Fibroblast of lung (primary cell): Measurements from ENCODE around the gene BCAT1. TPM values are rescaled to one million over a fixed set of nuclear protein-coding genes. Genes with fewer than 3 reads are reported as not detected.
A peak's percentile ranks its signal among the peaks of the same experiment; 100 is the strongest.

Source experiments
- DNase-seq, 2 donors: peaks; one replicate each; pipeline versions ENCODE4 v3.0.0 to v3.0.0-alpha.2; 2010; ENCODE audit warnings: low read depth in 2 of 2
- H2AFZ ChIP-seq: 2 replicates; pipeline ENCODE4 v1.5.1; 2012; ENCODE audit warnings: low read length, control low read depth, inconsistent platforms
- H3K27ac ChIP-seq: 2 replicates; pipeline ENCODE4 v1.5.1; 2011; ENCODE audit warnings: low read length, control low read depth; ENCODE audit not compliant: insufficient read depth
- H3K27me3 ChIP-seq: 2 replicates; pipeline ENCODE4 v1.5.1; 2011; ENCODE audit warnings: mild to moderate bottlenecking, low read length; ENCODE audit not compliant: control insufficient read depth, insufficient read depth
- H3K36me3 ChIP-seq: 2 replicates; pipeline ENCODE4 v1.5.1; 2011; ENCODE audit warnings: low read length; ENCODE audit not compliant: control insufficient read depth, insufficient read depth
- H3K4me1 ChIP-seq: 2 replicates; pipeline ENCODE4 v1.5.1; 2011; ENCODE audit warnings: low read length; ENCODE audit not compliant: control insufficient read depth, insufficient read depth; ENCODE audit errors: extremely low read depth
- H3K4me2 ChIP-seq: 2 replicates; pipeline ENCODE4 v1.5.1; 2011; ENCODE audit warnings: low read length, control low read depth; ENCODE audit not compliant: insufficient read depth; ENCODE audit errors: extremely low read depth
- H3K4me3 ChIP-seq, 4 experiments: fragments of 200-600 bp in 1 of 4; sonication (generic) in 1 of 4; replicated peaks in 1 of 4; 2 replicates each; pipeline ENCODE4 v1.5.1; 2011 to 2016; ENCODE audit warnings: low read length in 4 of 4, low read depth in 3 of 4, mild to moderate bottlenecking in 3 of 4, control low read depth in 2 of 4, inconsistent platforms in 1 of 4, mixed read lengths in 1 of 4; ENCODE audit not compliant: insufficient read depth in 1 of 4; ENCODE audit errors: control extremely low read depth in 1 of 4
- H3K79me2 ChIP-seq: 2 replicates; pipeline ENCODE4 v1.5.1; 2012; ENCODE audit warnings: mild to moderate bottlenecking, low read length, inconsistent platforms; ENCODE audit not compliant: control insufficient read depth, insufficient read depth
- H3K9ac ChIP-seq: 2 replicates; pipeline ENCODE4 v1.5.1; 2011; ENCODE audit warnings: mild to moderate bottlenecking, low read length, control low read depth; ENCODE audit not compliant: insufficient read depth
- H3K9me3 ChIP-seq: 2 replicates; pipeline ENCODE4 v1.5.1; 2012; ENCODE audit warnings: low read depth, low read length; ENCODE audit not compliant: control insufficient read depth, insufficient read depth
- H4K20me1 ChIP-seq: 2 replicates; pipeline ENCODE4 v1.5.1; 2011; ENCODE audit warnings: low read length; ENCODE audit not compliant: control insufficient read depth, insufficient read depth; ENCODE audit errors: extremely low read depth
- CTCF ChIP-seq, 2 donors: IDR thresholded peaks in 1 of 2; conservative IDR thresholded peaks in 1 of 2; 1 replicate in 1 of 2; 2 replicates in 1 of 2; pipeline ENCODE4 v1.5.1; 2011 to 2012; ENCODE audit warnings: low read length in 2 of 2, control low read depth in 1 of 2, inconsistent platforms in 1 of 2, low read depth in 1 of 2, mild to moderate bottlenecking in 1 of 2
- EZH2 ChIP-seq: IDR thresholded peaks from 2 replicates; pipeline ENCODE4 v1.5.1; 2012; ENCODE audit warnings: low read length, control low read depth, mild to moderate bottlenecking; ENCODE audit errors: missing control alignments
- polyA plus RNA-seq, 2 donors: library from polyadenylated mRNA; depleted of rRNA in 1 of 2; stranded (reverse) in 1 of 2; unstranded in 1 of 2; fragments of >200 nt; gene quantifications; 2 replicates each; pipeline ENCODE4 v1.2.1, GENCODE V29; 2011 to 2012; ENCODE audit warnings: missing spikeins in 1 of 2
- total RNA-seq: library from RNA; depleted of rRNA; stranded (reverse); fragments of >200 nt; gene quantifications from 2 replicates; pipeline ENCODE4 v1.2.1, GENCODE V29; 2014

BCAT1 gene
- total and polyA plus RNA-seq, 2 donors (not counting 1 experiment from before 2014, with no cell fraction given), result 27.8 to 162 TPM

DNA sequence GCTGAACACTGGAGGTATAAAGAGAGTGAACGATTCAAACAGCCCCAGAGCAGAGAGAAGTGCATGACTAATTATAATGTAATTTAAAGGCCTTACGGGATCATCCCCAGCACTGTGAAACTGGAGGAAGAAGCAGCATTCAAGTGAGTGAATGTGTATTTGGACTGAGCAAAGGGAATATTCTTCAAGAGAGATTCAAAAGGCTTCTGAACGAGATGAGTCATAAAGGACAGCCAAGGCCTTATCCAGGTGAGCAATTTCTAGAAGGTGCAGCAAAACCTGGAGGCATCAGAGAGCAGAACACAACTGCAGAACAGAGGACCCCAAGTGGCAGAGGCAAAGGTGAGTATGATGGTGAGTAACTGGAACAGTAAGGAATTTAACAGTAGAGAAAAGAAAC lies 127.2 kb downstream of the BCAT1 start:
- Histone ChIP-seq H3K36me3 (peaks cover 5% of the 10 kb centered on the region), H3K4me3 (no peak overlapping the region), H3K27ac (peak overlapping the region; percentile 52), H3K9ac (no peak overlapping the region), H3K27me3 (no peaks in the 10 kb centered on the region), H3K79me2 (no peaks in the 10 kb centered on the region), H3K9me3 (no peaks in the 10 kb centered on the region), H3K4me1 (peaks cover 7% of the 10 kb centered on the region), H2AFZ (no peak overlapping the region), H3K4me2 (peak overlapping the region; percentile 46), H4K20me1 (no peaks in the 10 kb centered on the region)
- DNase-seq, result peak; percentile 55 to 88
- no peak for TF ChIP-seq CTCF (conservative IDR thresholded peaks at IDR 0.05 in 1 of 2, IDR thresholded peaks at IDR 0.05 in 1 of 2; ENCODE audit: low read depth in 1 of 2, low read length in 2 of 2)
- TF ChIP-seq EZH2, result no peak

GRCh38 chr12:24820872-24821271 lies 128.0 kb downstream of the BCAT1 start:
- Histone ChIP-seq H3K4me1 (peaks cover 7% of the 10 kb centered on the region), H3K79me2 (no peaks in the 10 kb centered on the region), H2AFZ (no peak overlapping the region), H3K4me3 (no peak overlapping the region), H3K27ac (no peak overlapping the region), H3K4me2 (no peak overlapping the region), H3K9ac (no peak overlapping the region), H3K36me3 (peaks cover 6% of the 10 kb centered on the region), H4K20me1 (no peaks in the 10 kb centered on the region), H3K27me3 (no peaks in the 10 kb centered on the region), H3K9me3 (no peaks in the 10 kb centered on the region)
- TF ChIP-seq EZH2 (no peak), CTCF (conservative IDR thresholded peaks at IDR 0.05 in 1 of 2, IDR thresholded peaks at IDR 0.05 in 1 of 2; ENCODE audit: low read depth in 1 of 2, low read length in 2 of 2) (no peak)
- DNase-seq, result peak; percentile 65 to 90

DNA sequence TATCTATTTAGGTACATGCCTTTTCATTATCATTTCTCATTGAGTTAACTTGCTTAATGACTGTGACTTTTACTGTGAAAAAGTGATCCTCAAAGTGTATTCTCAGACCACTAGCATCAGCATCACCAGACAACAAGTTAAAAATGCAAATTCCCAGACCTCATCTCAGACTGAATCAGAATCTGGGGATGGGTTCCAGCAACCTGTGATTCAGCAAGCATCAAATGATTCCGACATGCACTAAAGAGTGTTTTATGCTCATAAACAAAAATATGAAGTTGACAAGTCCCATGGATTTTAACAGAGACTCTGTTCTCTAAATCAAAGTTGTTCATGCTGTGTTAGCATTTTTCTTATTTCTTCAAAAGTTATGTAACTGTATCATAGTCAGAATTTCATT lies 130.6 kb downstream of the BCAT1 start:
- H3K9ac ChIP-seq, result no peak overlapping the region
- TF ChIP-seq EZH2 (no peak), CTCF (conservative IDR thresholded peaks at IDR 0.05 in 1 of 2, IDR thresholded peaks at IDR 0.05 in 1 of 2; ENCODE audit: low read depth in 1 of 2, low read length in 2 of 2) (no peak)
- no peak overlapping the region for H3K4me2 ChIP-seq
- no peaks in the 10 kb centered on the region for H3K27me3 ChIP-seq
- peaks cover 7% of the 10 kb centered on the region for H3K4me1 ChIP-seq
- H3K9me3 ChIP-seq, result no peaks in the 10 kb centered on the region
- DNase-seq, result no peak
- no peak overlapping the region for H2AFZ ChIP-seq
- H3K36me3 ChIP-seq, result peaks cover 6% of the 10 kb centered on the region
- no peak overlapping the region for H3K4me3 ChIP-seq
- no peaks in the 10 kb centered on the region for H4K20me1 ChIP-seq
- no peak overlapping the region for H3K27ac ChIP-seq
- no peaks in the 10 kb centered on the region for H3K79me2 ChIP-seq
